HG03354 (cell line): ENCODE results near the gene SMIM5.
A peak's percentile ranks its signal among the peaks of the same experiment; 100 is the strongest.

Experiments
- ATAC-seq: cut with Tn5 transposase; IDR thresholded peaks from one replicate; pipeline ENCODE4 v1.9.1; 2021; ENCODE audit warnings: mild to moderate bottlenecking; ENCODE audit not compliant: unreplicated experiment, poor library complexity, severe bottlenecking

SMIM5 gene

GRCh38 chr17:75688209-75688825 is 55.1 kb downstream of the SMIM5 start:
- no peak for ATAC-seq

DNA sequence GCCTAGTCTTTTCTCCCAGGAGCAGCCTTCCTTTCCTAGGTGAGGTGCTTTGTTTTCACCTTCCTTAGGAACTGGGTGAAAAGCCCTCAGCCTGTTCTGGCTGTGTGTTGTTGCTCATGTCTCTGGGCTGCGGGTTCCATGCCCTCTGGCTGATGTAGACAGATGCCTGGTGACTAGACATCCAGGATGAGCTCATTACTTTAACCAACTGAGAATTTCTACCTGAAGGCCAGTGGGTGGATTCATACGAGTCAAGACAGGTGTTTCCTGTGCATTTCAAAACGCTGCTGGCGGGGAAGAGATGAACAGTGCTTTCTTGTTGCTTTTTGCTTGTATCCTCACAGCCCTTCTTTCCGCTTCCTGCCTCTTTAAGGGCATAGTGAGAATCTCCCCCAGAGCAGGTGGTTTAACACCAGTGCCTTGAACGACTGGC is 56.2 kb downstream of the SMIM5 start:
- peak; percentile 57 for ATAC-seq
